Endothelial cell of umbilical vein (primary cell): ENCODE data around the gene PCDH11X. TPM values are rescaled to one million over a fixed set of nuclear protein-coding genes. Genes with fewer than 3 reads are reported as not detected.
"Not testable (repeated sequence)": the region's sequence is repeated elsewhere in the genome, so short reads cannot be mapped to it uniquely, and the experiment has no call there.

Experiments used
- BruUV-seq: library from RNA; stranded (reverse); fragments of 400-500 nt; replicated peaks from 2 replicates; lab custom pipeline; 2021; lab: Mats Ljungman, UMichigan
- CTCF ChIA-PET: fragments of 300-600, 350-600 bp; sonication (Branson Sonifier 250); formaldehyde crosslinking; loops from one replicate; lab custom pipeline; 2021; ENCODE audit warnings: antibody characterized with exemption, inconsistent platforms; lab: Charles Lee
- POLR2A ChIA-PET: fragments of 300-600, 350-600 bp; sonication (Branson Sonifier 250); formaldehyde crosslinking; loops from one replicate; lab custom pipeline; 2021; ENCODE audit warnings: antibody characterized with exemption, inconsistent platforms; lab: Charles Lee
- DNase-seq: peaks from one replicate; pipeline ENCODE4 v3.0.0-alpha.2; 2011; ENCODE audit warnings: low read depth, low spot score
- FAIRE-seq: peaks from 2 replicates; lab custom pipeline; 2011; peaks lifted over from hg19 to GRCh38; lab: Jason Lieb, UNC
- H2AFZ ChIP-seq: 2 replicates; pipeline ENCODE4 v1.6.0; 2012; ENCODE audit warnings: low read depth, low read length, control low read depth, inconsistent platforms
- H3K27ac ChIP-seq: 2 replicates; pipeline ENCODE4 v1.5.1; 2011; ENCODE audit warnings: low read depth, mild to moderate bottlenecking, control low read depth, low read length, moderate library complexity; ENCODE audit not compliant: insufficient read depth
- H3K27me3 ChIP-seq, 2 experiments: 2 replicates each; pipeline versions ENCODE4 v1.6.0 to v1.6.1; 2011; ENCODE audit warnings: low read length in 2 of 2, mixed read lengths in 1 of 2; ENCODE audit not compliant: control insufficient read depth in 2 of 2, insufficient read depth in 2 of 2
- H3K36me3 ChIP-seq, 2 experiments: 2 replicates in 1 of 2; 3 replicates in 1 of 2; pipeline ENCODE4 v1.5.1; 2011; ENCODE audit warnings: low read length in 2 of 2, mild to moderate bottlenecking in 1 of 2, moderate library complexity in 1 of 2; ENCODE audit not compliant: control insufficient read depth in 2 of 2, insufficient read depth in 2 of 2; ENCODE audit errors: extremely low read depth in 1 of 2
- H3K4me1 ChIP-seq: 3 replicates; pipeline ENCODE4 v1.5.1; 2011; ENCODE audit warnings: mild to moderate bottlenecking, low read length; ENCODE audit not compliant: control insufficient read depth, insufficient read depth; ENCODE audit errors: extremely low read depth
- H3K4me2 ChIP-seq: 2 replicates; pipeline ENCODE4 v1.6.1; 2011; ENCODE audit warnings: low read length, control low read depth, mixed read lengths; ENCODE audit not compliant: insufficient read depth
- H3K4me3 ChIP-seq, 3 experiments: fragments of 200-600 bp in 1 of 3; sonication (generic), shearing (Covaris generic) in 1 of 3; replicated peaks in 1 of 3; 2 replicates each; pipeline ENCODE4 v1.5.1; 2011 to 2016; ENCODE audit warnings: control low read depth in 3 of 3, low read length in 3 of 3, mild to moderate bottlenecking in 2 of 3, inconsistent platforms in 1 of 3, low read depth in 1 of 3, moderate library complexity in 1 of 3; ENCODE audit not compliant: insufficient read depth in 1 of 3
- H3K79me2 ChIP-seq: 2 replicates; pipeline ENCODE4 v1.6.0; 2012; ENCODE audit warnings: low read length, inconsistent platforms; ENCODE audit not compliant: control insufficient read depth, insufficient read depth
- H3K9ac ChIP-seq: replicated peaks from 2 replicates; pipeline ENCODE3; 2011; ENCODE audit warnings: low read length, control low read depth; ENCODE audit not compliant: insufficient read depth; ENCODE audit errors: extremely low read depth
- H3K9me1 ChIP-seq: replicated peaks from 3 replicates; pipeline ENCODE4 v1.6.0; 2011; ENCODE audit warnings: mild to moderate bottlenecking, low read length; ENCODE audit not compliant: control insufficient read depth, insufficient read depth; ENCODE audit errors: extremely low read depth
- H3K9me3 ChIP-seq: replicated peaks from 2 replicates; pipeline ENCODE4 v1.5.1; 2012; ENCODE audit warnings: low read length, inconsistent platforms; ENCODE audit not compliant: control insufficient read depth, insufficient read depth
- H4K20me1 ChIP-seq: replicated peaks from 2 replicates; pipeline ENCODE3; 2011; ENCODE audit warnings: mild to moderate bottlenecking, low read length; ENCODE audit not compliant: control insufficient read depth, insufficient read depth; ENCODE audit errors: extremely low read depth
- dilution Hi-C: fragments of 300-500 bp; cut with MboI; formaldehyde crosslinking; loops from one replicate; pipeline ENCODE4 v1.15.0; 2019; ENCODE audit warnings: low sequenced_read_pairs; ENCODE audit not compliant: extremely low pct_ligation_motif_present
- intact Hi-C: fragments of 100-400 bp; cut with micrococcal nuclease; formaldehyde crosslinking; loops from one replicate; pipeline ENCODE4 v1.10.0; 2022
- polyA plus RNA-seq, 4 experiments: library from polyadenylated mRNA; depleted of rRNA in 3 of 4; stranded (reverse) in 3 of 4; unstranded in 1 of 4; fragments of >200 nt; gene quantifications; 2 replicates each; pipeline versions ENCODE4 v1.2.1 to v1.2.3, GENCODE V29; 2011 to 2012; ENCODE audit warnings: missing spikeins in 1 of 4
- total RNA-seq: library from RNA; stranded (reverse); gene quantifications from 2 replicates; pipeline ENCODE4 v1.2.3, GENCODE V29; 2021

Gene PCDH11X
- total and polyA plus RNA-seq, 2 donors (not counting 3 experiments of a cell fraction or from before 2014, with no cell fraction given), result not detected

DNA sequence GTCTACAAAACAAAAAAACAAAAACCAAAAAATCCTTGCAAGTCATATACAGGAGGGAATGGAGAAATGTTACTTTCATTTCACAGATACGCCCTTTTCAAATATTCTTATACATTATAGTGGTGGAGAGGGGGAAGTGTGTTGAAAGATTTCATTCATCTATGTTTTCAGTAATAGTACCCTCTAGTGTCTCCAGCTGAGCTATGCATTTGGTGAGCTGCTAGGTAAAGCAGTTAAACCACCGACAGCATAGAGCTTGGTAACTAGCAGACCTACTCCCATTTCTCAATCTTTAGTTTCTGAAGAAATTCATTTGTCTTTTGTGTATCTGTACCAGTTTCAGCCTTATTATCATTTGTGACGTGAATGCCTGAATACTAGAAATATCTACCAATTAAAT lies 5.2 kb upstream of the PCDH11X start:
- dilution Hi-C loops, result not testable (repeated sequence)
- FAIRE-seq, result peak; percentile 15

DNA sequence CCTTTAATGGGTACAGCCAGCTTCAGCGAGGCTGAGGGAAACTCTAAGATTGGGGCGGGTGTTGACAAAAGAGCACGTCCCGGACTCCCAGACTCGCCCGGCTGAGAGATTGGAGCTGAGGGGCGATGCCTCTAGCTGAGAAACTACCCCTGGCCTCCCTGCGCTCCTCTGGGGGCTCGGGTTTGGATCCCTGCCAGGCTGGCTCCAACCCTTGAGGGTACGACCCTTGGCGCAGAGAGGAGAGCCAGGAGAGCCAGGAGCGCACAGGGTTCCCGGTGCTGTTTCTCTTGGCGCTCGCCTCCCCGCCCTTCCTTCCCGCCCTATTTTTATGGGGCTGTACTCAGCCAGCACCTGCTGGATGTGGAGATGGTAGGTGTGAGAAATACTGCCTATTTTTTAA lies 833 bp downstream of the PCDH11X start:
- H3K27ac ChIP-seq, POLR2A ChIA-PET, BruUV-seq, H3K4me1 ChIP-seq, H3K4me3 ChIP-seq, CTCF ChIA-PET, H3K9me1 ChIP-seq, FAIRE-seq, H3K9me3 ChIP-seq, H4K20me1 ChIP-seq, H3K36me3 ChIP-seq, H3K4me2 ChIP-seq, H3K9ac ChIP-seq, H2AFZ ChIP-seq, dilution Hi-C loops, H3K79me2 ChIP-seq, H3K27me3 ChIP-seq, DNase-seq, intact Hi-C loops: not testable (repeated sequence)

More for the DNA sequence above, 5.2 kb upstream of the PCDH11X start:
- H3K79me2 ChIP-seq, intact Hi-C loops, BruUV-seq, H3K27ac ChIP-seq, H3K9ac ChIP-seq, POLR2A ChIA-PET, H2AFZ ChIP-seq, H3K36me3 ChIP-seq, H4K20me1 ChIP-seq, CTCF ChIA-PET, H3K4me3 ChIP-seq, H3K27me3 ChIP-seq, H3K4me1 ChIP-seq, DNase-seq, H3K4me2 ChIP-seq, H3K9me3 ChIP-seq, H3K9me1 ChIP-seq: not testable (repeated sequence)

DNA sequence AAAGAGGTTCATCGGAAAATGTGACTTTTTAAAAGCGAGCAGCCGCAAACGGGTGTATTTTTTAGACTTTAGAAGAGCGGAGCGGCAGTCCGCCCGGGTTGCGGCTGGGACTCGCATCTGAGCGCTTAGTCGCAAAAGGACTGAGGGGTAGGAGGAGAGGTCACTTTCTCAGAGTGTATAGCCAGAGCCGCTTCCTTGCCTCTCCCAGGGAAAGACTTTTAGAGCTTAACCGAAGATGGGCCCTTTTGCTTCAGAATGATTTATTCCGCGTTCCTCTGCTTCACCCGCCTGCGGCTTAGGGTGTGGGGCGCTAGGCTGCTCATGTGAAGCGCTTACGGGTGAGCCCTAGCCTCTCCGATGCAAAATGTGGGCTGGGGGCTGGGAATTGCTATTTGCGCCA lies 1.5 kb downstream of the PCDH11X start:
- H3K27me3 ChIP-seq, H3K9me3 ChIP-seq, H3K36me3 ChIP-seq, H3K79me2 ChIP-seq, BruUV-seq, H4K20me1 ChIP-seq, H3K9ac ChIP-seq, H3K27ac ChIP-seq, H3K4me1 ChIP-seq, CTCF ChIA-PET, H2AFZ ChIP-seq, H3K9me1 ChIP-seq, DNase-seq, FAIRE-seq, dilution Hi-C loops, H3K4me3 ChIP-seq, H3K4me2 ChIP-seq, intact Hi-C loops, POLR2A ChIA-PET: not testable (repeated sequence)

DNA sequence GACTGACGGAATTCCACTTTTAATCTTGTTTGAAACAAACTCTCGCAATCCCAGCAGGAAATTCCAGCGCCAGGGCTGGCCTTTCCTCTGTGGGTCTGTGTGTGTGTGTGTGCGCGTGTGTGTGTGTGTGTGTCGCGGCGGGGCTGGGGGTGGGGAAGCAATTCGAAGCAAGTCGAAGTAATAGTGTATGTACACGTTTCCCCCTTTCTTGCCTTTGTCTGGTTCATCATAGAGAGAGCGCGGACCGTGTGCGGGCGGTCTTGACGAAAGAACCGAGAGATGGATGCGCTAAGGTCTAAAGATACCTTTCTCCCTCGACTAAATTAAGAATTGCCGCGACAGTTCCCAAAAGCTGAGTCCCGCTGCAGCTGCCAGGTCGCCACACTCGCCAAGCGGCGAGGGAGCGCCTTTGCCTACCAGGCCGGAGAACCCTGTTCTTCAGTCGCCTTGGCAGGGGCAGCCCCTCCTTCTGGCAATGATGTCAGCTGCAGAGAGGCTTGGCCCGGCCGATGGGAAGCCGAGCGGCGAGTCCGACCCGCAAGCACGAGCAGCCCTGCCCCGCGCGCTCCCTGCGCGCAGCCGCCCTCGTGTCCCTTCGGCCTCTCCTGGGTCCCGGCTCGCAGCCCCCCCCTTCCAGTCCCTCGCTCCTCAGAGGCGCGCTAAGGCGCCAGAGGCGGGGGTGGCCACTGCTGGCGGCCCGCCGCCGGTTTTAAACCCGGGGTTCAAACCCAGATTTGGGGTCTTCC lies 2.6 kb downstream of the PCDH11X start:
- H2AFZ ChIP-seq, H3K36me3 ChIP-seq, DNase-seq, H3K79me2 ChIP-seq, H3K4me2 ChIP-seq, H4K20me1 ChIP-seq, H3K27ac ChIP-seq, H3K4me3 ChIP-seq, POLR2A ChIA-PET, H3K27me3 ChIP-seq, H3K4me1 ChIP-seq, intact Hi-C loops, H3K9ac ChIP-seq, dilution Hi-C loops, BruUV-seq, H3K9me3 ChIP-seq, H3K9me1 ChIP-seq, CTCF ChIA-PET: not testable (repeated sequence)
- peak; percentile 54 for FAIRE-seq
